Lung (tissue), 12 donors: Measurements from ENCODE around the gene RALGPS1. TPM values are rescaled to one million over a fixed set of nuclear protein-coding genes. Genes with fewer than 3 reads are reported as not detected.
"Not testable (repeated sequence)": the region's sequence is repeated elsewhere in the genome, so short reads cannot be mapped to it uniquely, and the experiment has no call there.

Experiments
- ATAC-seq: fragments of 200-7000 bp; cut with Tn5 transposase; one replicate; pipeline ENCODE4 v1.9.1; 2020; ENCODE audit warnings: moderate number of reproducible peaks; ENCODE audit not compliant: insufficient read depth, low FRiP score
- DNase-seq, 3 donors: peaks; one replicate each; pipeline ENCODE4 v3.0.0-alpha.2; 2013 to 2017
- H3K27ac ChIP-seq, 2 donors: one replicate each; pipeline ENCODE4 v1.5.1; 2013; ENCODE audit warnings: mild to moderate bottlenecking in 2 of 2, moderate library complexity in 2 of 2, control low read depth in 1 of 2, inconsistent platforms in 1 of 2, low read depth in 1 of 2, low read length in 1 of 2
- H3K27me3 ChIP-seq, 3 donors: one replicate each; pipeline ENCODE4 v1.5.1; 2013; ENCODE audit warnings: low read length in 2 of 3; ENCODE audit not compliant: control insufficient read depth in 3 of 3, insufficient read depth in 3 of 3
- H3K36me3 ChIP-seq, 4 donors: one replicate each; pipeline ENCODE4 v1.5.1; 2013; ENCODE audit warnings: low read length in 4 of 4, mild to moderate bottlenecking in 1 of 4, moderate library complexity in 1 of 4; ENCODE audit not compliant: control insufficient read depth in 4 of 4, insufficient read depth in 4 of 4
- H3K4me1 ChIP-seq, 5 donors: one replicate each; pipeline ENCODE4 v1.5.1; 2013; ENCODE audit warnings: low read length in 5 of 5, mild to moderate bottlenecking in 2 of 5, moderate library complexity in 1 of 5; ENCODE audit not compliant: control insufficient read depth in 5 of 5, insufficient read depth in 5 of 5
- H3K4me3 ChIP-seq: one replicate; pipeline ENCODE4 v1.5.1; 2013; ENCODE audit warnings: mild to moderate bottlenecking, control low read depth, moderate library complexity
- H3K9ac ChIP-seq, 2 donors: one replicate each; pipeline ENCODE4 v1.5.1; 2013; ENCODE audit warnings: low read length in 2 of 2, control low read depth in 1 of 2; ENCODE audit not compliant: insufficient read depth in 1 of 2
- H3K9me3 ChIP-seq, 4 donors: one replicate each; pipeline ENCODE4 v1.5.1; 2013; ENCODE audit warnings: low read length in 3 of 4, mild to moderate bottlenecking in 1 of 4, moderate library complexity in 1 of 4; ENCODE audit not compliant: control insufficient read depth in 4 of 4, insufficient read depth in 3 of 4
- CTCF ChIP-seq: IDR thresholded peaks from 2 replicates; pipeline ENCODE4 v1.5.1; 2012; ENCODE audit warnings: mild to moderate bottlenecking; ENCODE audit errors: control extremely low read depth, extremely low read depth
- WGBS, 2 donors: extraction: QIAGEN DNeasy Blood & Tissue Kit; methylation state at CpG; one replicate each; pipeline ENCODE4 v1.1.7; 2013; 5-methylcytosine and 5-hydroxymethylcytosine counted together
- polyA plus RNA-seq, 2 donors: library from polyadenylated mRNA; stranded (reverse); fragments of 200-250 nt; gene quantifications; one replicate each; pipeline ENCODE4 v1.2.1, GENCODE V29; 2013
- total RNA-seq, 2 donors: library from RNA; depleted of rRNA in 1 of 2; stranded (reverse); fragments of >200 nt in 1 of 2; gene quantifications; one replicate each; pipeline ENCODE4 v1.2.1, GENCODE V29; 2014 to 2021
- donor health status: control.
- donor health status: control.
- donor health status: Bipolar disorder and iron deficiency.
- donor health status: healthy.
- donor health status: DM: yes; HTN: yes; CAD: no.

Gene RALGPS1
- total and polyA plus RNA-seq, 4 donors: 3.5 to 30.3 (median 11.9) TPM

- TF ChIP-seq CTCF: no peak
- H3K9me3 ChIP-seq: no peaks in the 10 kb centered on the region
- H3K9ac ChIP-seq: no peak overlapping the region
- no peaks in the 10 kb centered on the region for H3K36me3 ChIP-seq
- WGBS, 2 donors: 96 to 97% methylated on average over 3 of the region's 3 CpGs
- no peak for DNase-seq
- H3K4me1 ChIP-seq: peaks cover 0 to 8% (median 0%) of the 10 kb centered on the region in 5 donors
- no peak for ATAC-seq
- H3K27ac ChIP-seq: no peak overlapping the region
- no peak overlapping the region for H3K4me3 ChIP-seq
- no peaks in the 10 kb centered on the region for H3K27me3 ChIP-seq
Observed at GRCh38 chr9:127014910-127015540, 100.4 kb downstream of the RALGPS1 start.

GRCh38 chr9:127015921-127016512 is 101.4 kb downstream of the RALGPS1 start:
- no peak for ATAC-seq
- H3K36me3 ChIP-seq: no peaks in the 10 kb centered on the region
- 85 to 90% methylated on average over 4 of the region's 4 CpGs for WGBS, 2 donors
- H3K9ac ChIP-seq: no peak overlapping the region
- no peak for TF ChIP-seq CTCF
- H3K27ac ChIP-seq: no peak overlapping the region
- H3K4me1 ChIP-seq: peaks cover 0 to 8% (median 0%) of the 10 kb centered on the region in 5 donors
- no peaks in the 10 kb centered on the region for H3K27me3 ChIP-seq
- H3K4me3 ChIP-seq: no peak overlapping the region
- no peak for DNase-seq
- no peaks in the 10 kb centered on the region for H3K9me3 ChIP-seq

- H3K27me3 ChIP-seq, ATAC-seq, H3K4me3 ChIP-seq, H3K36me3 ChIP-seq, H3K27ac ChIP-seq, H3K9ac ChIP-seq, H3K9me3 ChIP-seq, DNase-seq: not testable (repeated sequence)
- peaks cover 0 to 15% (median 8%) of the 10 kb centered on the region in 5 donors for H3K4me1 ChIP-seq
- 92 to 95% methylated on average over 9 of the region's 9 CpGs for WGBS, 2 donors
Observed at GRCh38 chr9:127017979-127018378, 103.4 kb downstream of the RALGPS1 start.

GRCh38 chr9:127018935-127019334 is 104.4 kb downstream of the RALGPS1 start:
- no peak for ATAC-seq
- DNase-seq: no peak
- Histone ChIP-seq H3K27me3 (no peaks in the 10 kb centered on the region), H3K27ac (no peak overlapping the region), H3K9me3 (no peaks in the 10 kb centered on the region), H3K36me3 (no peaks in the 10 kb centered on the region), H3K9ac (no peak overlapping the region), H3K4me1 (peaks cover 0 to 15% (median 10%) of the 10 kb centered on the region in 5 donors), H3K4me3 (no peak overlapping the region)
- no peak for TF ChIP-seq CTCF
- WGBS, 2 donors: 96% methylated on average over 2 of the region's 2 CpGs
